Measurements from ENCODE around the gene FGFBP3.
A peak's percentile ranks its signal among the peaks of the same experiment; 100 is the strongest.
"Not testable (repeated sequence)": the region's sequence is repeated elsewhere in the genome, so short reads cannot be mapped to it uniquely, and the experiment has no call there.

The FGFBP3 gene

GRCh38 chr10:91901784-91902677 lies 7.3 kb downstream of the FGFBP3 start:
- DNase-seq (ENCODE audit: low read depth in 1 of 2, low spot score in 1 of 2), result no peak

- no peak for DNase-seq (ENCODE audit: low read depth in 1 of 2, low spot score in 1 of 2)
These were observed 11.9 kb downstream of the FGFBP3 start for GRCh38 chr10:91897421-91897820.

GRCh38 chr10:91896212-91896756 lies 13.0 kb downstream of the FGFBP3 start:
- DNase-seq (ENCODE audit: low read depth in 1 of 2, low spot score in 1 of 2), result no peak

GRCh38 chr10:91894261-91894685 lies 15.0 kb downstream of the FGFBP3 start:
- not testable (repeated sequence) for DNase-seq (ENCODE audit: low read depth in 1 of 2, low spot score in 1 of 2)

- DNase-seq (ENCODE audit: low read depth in 1 of 2, low spot score in 1 of 2), result no peak
These were observed 16.2 kb downstream of the FGFBP3 start for GRCh38 chr10:91893051-91893450.

- DNase-seq (ENCODE audit: low read depth in 1 of 2, low spot score in 1 of 2), result no peak
These were observed 17.9 kb downstream of the FGFBP3 start for GRCh38 chr10:91891125-91892001.

- peak in 1 of 2 donors; percentile 7 for DNase-seq (ENCODE audit: low read depth in 1 of 2, low spot score in 1 of 2)
These were observed 21.8 kb downstream of the FGFBP3 start for GRCh38 chr10:91887272-91888076.

- DNase-seq (ENCODE audit: low read depth in 1 of 2, low spot score in 1 of 2), result no peak
These were observed 22.4 kb downstream of the FGFBP3 start for GRCh38 chr10:91886954-91887271.

GRCh38 chr10:91885362-91886079 lies 23.8 kb downstream of the FGFBP3 start:
- no peak for DNase-seq (ENCODE audit: low read depth in 1 of 2, low spot score in 1 of 2)

GRCh38 chr10:91884536-91884935 lies 24.8 kb downstream of the FGFBP3 start:
- DNase-seq (ENCODE audit: low read depth in 1 of 2, low spot score in 1 of 2), result no peak

- no peak for DNase-seq (ENCODE audit: low read depth in 1 of 2, low spot score in 1 of 2)
These were observed 25.5 kb downstream of the FGFBP3 start for GRCh38 chr10:91883549-91884444.

GRCh38 chr10:91880310-91880709 lies 29.0 kb downstream of the FGFBP3 start:
- no peak for DNase-seq (ENCODE audit: low read depth in 1 of 2, low spot score in 1 of 2)

GRCh38 chr10:91879515-91880170 lies 29.6 kb downstream of the FGFBP3 start:
- DNase-seq (ENCODE audit: low read depth in 1 of 2, low spot score in 1 of 2), result no peak

- no peak for DNase-seq (ENCODE audit: low read depth in 1 of 2, low spot score in 1 of 2)
These were observed 33.5 kb downstream of the FGFBP3 start for GRCh38 chr10:91875779-91876178.

- DNase-seq (ENCODE audit: low read depth in 1 of 2, low spot score in 1 of 2), result no peak
These were observed 34.1 kb downstream of the FGFBP3 start for GRCh38 chr10:91875156-91875555.

GRCh38 chr10:91865562-91866081 lies 43.7 kb downstream of the FGFBP3 start:
- DNase-seq (ENCODE audit: low read depth in 1 of 2, low spot score in 1 of 2), result no peak

GRCh38 chr10:91864744-91865143 lies 44.5 kb downstream of the FGFBP3 start:
- DNase-seq (ENCODE audit: low read depth in 1 of 2, low spot score in 1 of 2), result no peak

- no peak for DNase-seq (ENCODE audit: low read depth in 1 of 2, low spot score in 1 of 2)
These were observed 45.2 kb downstream of the FGFBP3 start for GRCh38 chr10:91864099-91864498.

GRCh38 chr10:91860885-91861284 lies 48.4 kb downstream of the FGFBP3 start:
- DNase-seq (ENCODE audit: low read depth in 1 of 2, low spot score in 1 of 2), result no peak
